ENCODE results near the gene ATPAF1. TPM values are rescaled to one million over a fixed set of nuclear protein-coding genes. Genes with fewer than 3 reads are reported as not detected.
"Not testable (repeated sequence)": the region's sequence is repeated elsewhere in the genome, so short reads cannot be mapped to it uniquely, and the experiment has no call there.

The ATPAF1 gene
- total RNA-seq, 2 donors from 2014 or later: 36.2 to 50.2 TPM

- no peaks in the 10 kb centered on the region for H3K9me3 Mint-ChIP-seq
- ATAC-seq: no peak
- H3K36me3 Mint-ChIP-seq: peaks cover 12 to 24% of the 10 kb centered on the region in 2 donors
- peak overlapping the region; percentile 40 to 75 for H3K27ac Mint-ChIP-seq
- no peak for DNase-seq (ENCODE audit: low spot score in 2 of 2)
Observed at GRCh38 chr1:46687921-46688509, 19.9 kb upstream of the ATPAF1 start.

GRCh38 chr1:46687093-46687659 lies 19.0 kb upstream of the ATPAF1 start:
- H3K27ac Mint-ChIP-seq: peak overlapping the region in 1 of 2 donors; percentile 84
- no peaks in the 10 kb centered on the region for H3K9me3 Mint-ChIP-seq
- H3K36me3 Mint-ChIP-seq: peaks cover 12 to 24% of the 10 kb centered on the region in 2 donors
- DNase-seq (ENCODE audit: low spot score in 2 of 2) (no peak), ATAC-seq (no peak)

- peaks cover 12 to 24% of the 10 kb centered on the region in 2 donors for H3K36me3 Mint-ChIP-seq
Observed at GRCh38 chr1:46686255-46686654, 18.1 kb upstream of the ATPAF1 start.

GRCh38 chr1:46684670-46685069 lies 16.5 kb upstream of the ATPAF1 start:
- peak overlapping the region; percentile 42 to 63 for H3K27ac Mint-ChIP-seq
- peaks cover 16 to 34% of the 10 kb centered on the region in 2 donors for H3K36me3 Mint-ChIP-seq
- peak in 1 of 2 donors; percentile 44 for ATAC-seq
- H3K9me3 Mint-ChIP-seq: no peaks in the 10 kb centered on the region
- DNase-seq (ENCODE audit: low spot score in 2 of 2): no peak

More at GRCh38 chr1:46686255-46686654, 18.1 kb upstream of the ATPAF1 start:
- Mint-ChIP-seq H3K9me3 (no peaks in the 10 kb centered on the region), H3K27ac (no peak overlapping the region)
- no peak for DNase-seq (ENCODE audit: low spot score in 2 of 2)
- ATAC-seq: no peak

- peak overlapping the region in 1 of 2 donors; percentile 38 for H3K27ac Mint-ChIP-seq
- no peak for DNase-seq (ENCODE audit: low spot score in 2 of 2)
- no peak for ATAC-seq
- H3K36me3 Mint-ChIP-seq: peaks cover 9 to 38% of the 10 kb centered on the region in 2 donors
- no peaks in the 10 kb centered on the region for H3K9me3 Mint-ChIP-seq
Observed at GRCh38 chr1:46682064-46682463, 13.9 kb upstream of the ATPAF1 start.

- Mint-ChIP-seq H3K27ac (no peak overlapping the region), H3K36me3 (peaks cover 6 to 38% of the 10 kb centered on the region in 2 donors), H3K9me3 (no peaks in the 10 kb centered on the region)
- ATAC-seq (no peak), DNase-seq (ENCODE audit: low spot score in 2 of 2) (no peak)
Observed at GRCh38 chr1:46681333-46682034, 13.3 kb upstream of the ATPAF1 start.

GRCh38 chr1:46679789-46680573 lies 11.8 kb upstream of the ATPAF1 start:
- H3K27ac Mint-ChIP-seq: peak overlapping the region in 1 of 2 donors; percentile 18
- peaks cover 4 to 37% of the 10 kb centered on the region in 2 donors for H3K36me3 Mint-ChIP-seq
- no peak for ATAC-seq

GRCh38 chr1:46677339-46677738 lies 9.2 kb upstream of the ATPAF1 start:
- no peaks in the 10 kb centered on the region for H3K9me3 Mint-ChIP-seq
- H3K36me3 Mint-ChIP-seq: peaks cover 4 to 37% of the 10 kb centered on the region in 2 donors
- ATAC-seq: no peak
- H3K27ac Mint-ChIP-seq: peak overlapping the region; percentile 70 to 94
- DNase-seq (ENCODE audit: low spot score in 2 of 2): no peak

More at GRCh38 chr1:46679789-46680573, 11.8 kb upstream of the ATPAF1 start:
- no peak for DNase-seq (ENCODE audit: low spot score in 2 of 2)
- no peaks in the 10 kb centered on the region for H3K9me3 Mint-ChIP-seq

- DNase-seq (ENCODE audit: low spot score in 2 of 2) (no peak), ATAC-seq (no peak)
- Mint-ChIP-seq H3K27ac (peak overlapping the region; percentile 90 to 94), H3K36me3 (peaks cover 4 to 37% of the 10 kb centered on the region in 2 donors), H3K9me3 (no peaks in the 10 kb centered on the region)
Observed at GRCh38 chr1:46676531-46676930, 8.4 kb upstream of the ATPAF1 start.

GRCh38 chr1:46675549-46676314 lies 7.6 kb upstream of the ATPAF1 start:
- H3K36me3 Mint-ChIP-seq: peaks cover 4 to 37% of the 10 kb centered on the region in 2 donors

GRCh38 chr1:46673749-46674182 lies 5.6 kb upstream of the ATPAF1 start:
- H3K27ac Mint-ChIP-seq: no peak overlapping the region
- H3K36me3 Mint-ChIP-seq: peaks cover 0 to 22% of the 10 kb centered on the region in 2 donors
- peak; percentile 74 to 75 for ATAC-seq
- no peaks in the 10 kb centered on the region for H3K9me3 Mint-ChIP-seq
- DNase-seq (ENCODE audit: low spot score in 2 of 2): no peak

More at GRCh38 chr1:46675549-46676314, 7.6 kb upstream of the ATPAF1 start:
- ATAC-seq (peak; percentile 56 to 65), DNase-seq (ENCODE audit: low spot score in 2 of 2) (no peak)
- H3K9me3 Mint-ChIP-seq: no peaks in the 10 kb centered on the region
- H3K27ac Mint-ChIP-seq: peak overlapping the region; percentile 90 to 94

GRCh38 chr1:46672696-46673095 lies 4.5 kb upstream of the ATPAF1 start:
- Mint-ChIP-seq H3K36me3 (peaks cover 0 to 11% of the 10 kb centered on the region in 2 donors), H3K9me3 (no peaks in the 10 kb centered on the region), H3K27ac (peak overlapping the region in 1 of 2 donors; percentile 32)
- no peak for DNase-seq (ENCODE audit: low spot score in 2 of 2)
- ATAC-seq: no peak

GRCh38 chr1:46671554-46671953 lies 3.4 kb upstream of the ATPAF1 start, which contains the start of gene TEX38:
Gene TEX38, plus strand, starts transcription at chr1:46671854. Its CDS starts 81 bp downstream, at chr1:46671935.
- H3K36me3 Mint-ChIP-seq: peaks cover 0 to 2% of the 10 kb centered on the region in 2 donors
- DNase-seq (ENCODE audit: low spot score in 2 of 2) (no peak), ATAC-seq (no peak)
- H3K9me3 Mint-ChIP-seq: no peaks in the 10 kb centered on the region
- peak within 1 kb of the TSS in 1 of 2 donors; percentile 32 for H3K27ac Mint-ChIP-seq

- H3K27ac Mint-ChIP-seq: no peak overlapping the region
- no peaks in the 10 kb centered on the region for H3K9me3 Mint-ChIP-seq
- no peak for ATAC-seq
- no peak for DNase-seq (ENCODE audit: low spot score in 2 of 2)
- H3K36me3 Mint-ChIP-seq: peaks cover under 1% of the 10 kb centered on the region in 2 donors
Observed at GRCh38 chr1:46670134-46670533, 2.0 kb upstream of the ATPAF1 start.

- no peak for ATAC-seq
Observed at GRCh38 chr1:46665983-46666382, 2.2 kb downstream of the ATPAF1 start.

GRCh38 chr1:46662919-46663318 lies 5.2 kb downstream of the ATPAF1 start:
- not testable (repeated sequence) for ATAC-seq; H3K27ac Mint-ChIP-seq; H3K9me3 Mint-ChIP-seq; DNase-seq (ENCODE audit: low spot score in 2 of 2)
- peaks cover 7 to 10% of the 10 kb centered on the region in 2 donors for H3K36me3 Mint-ChIP-seq

More at GRCh38 chr1:46665983-46666382, 2.2 kb downstream of the ATPAF1 start:
- H3K27ac Mint-ChIP-seq: no peak overlapping the region
- no peak for DNase-seq (ENCODE audit: low spot score in 2 of 2)
- peaks cover 7 to 10% of the 10 kb centered on the region in 2 donors for H3K36me3 Mint-ChIP-seq
- no peaks in the 10 kb centered on the region for H3K9me3 Mint-ChIP-seq
